AG09309 (cell line): Measurements from ENCODE around the gene DDX51.

Experiments
- DNase-seq: peaks from one replicate; pipeline ENCODE4 v3.0.0-alpha.2; 2010; ENCODE audit warnings: low read depth
- H3K4me3 ChIP-seq: 2 replicates; pipeline ENCODE4 v1.5.1; 2011; ENCODE audit warnings: mild to moderate bottlenecking, low read depth, low read length, moderate library complexity; ENCODE audit not compliant: control insufficient read depth
- CTCF ChIP-seq: IDR thresholded peaks from 2 replicates; pipeline ENCODE4 v1.5.1; 2011; ENCODE audit warnings: mild to moderate bottlenecking, low read depth, low read length, inconsistent platforms; ENCODE audit not compliant: insufficient read depth, control insufficient read depth; ENCODE audit errors: missing control alignments

Gene DDX51

GRCh38 chr12:132123970-132124765 lies 20.0 kb downstream of the DDX51 start:
- no peak for DNase-seq
- H3K4me3 ChIP-seq: no peak overlapping the region
- TF ChIP-seq CTCF: no peak

GRCh38 chr12:132121283-132121682 lies 22.8 kb downstream of the DDX51 start:
- no peak for DNase-seq
- no peak for TF ChIP-seq CTCF
- H3K4me3 ChIP-seq: no peak overlapping the region

GRCh38 chr12:132118876-132119275 lies 25.2 kb downstream of the DDX51 start:
- H3K4me3 ChIP-seq: no peak overlapping the region
- DNase-seq: no peak
- TF ChIP-seq CTCF: no peak

GRCh38 chr12:132117558-132117875 lies 26.6 kb downstream of the DDX51 start:
- DNase-seq: no peak
- TF ChIP-seq CTCF: no peak
- H3K4me3 ChIP-seq: no peak overlapping the region

- DNase-seq: no peak
- no peak for TF ChIP-seq CTCF
- no peak overlapping the region for H3K4me3 ChIP-seq
Measured at GRCh38 chr12:132116709-132117557, 27.2 kb downstream of the DDX51 start.

GRCh38 chr12:132115500-132115899 lies 28.6 kb downstream of the DDX51 start:
- no peak for TF ChIP-seq CTCF
- DNase-seq: no peak
- H3K4me3 ChIP-seq: no peak overlapping the region
